Subcutaneous adipose tissue (tissue), 4 donors: ENCODE data around the gene ZNF584. TPM values are rescaled to one million over a fixed set of nuclear protein-coding genes. Genes with fewer than 3 reads are reported as not detected.

Experiments used
- CTCF ChIP-seq: fragments of 450-650 bp; IDR thresholded peaks from one replicate; pipeline ENCODE4 v1.5.1; 2016; ENCODE audit warnings: low read depth, mild to moderate bottlenecking, control low read depth, antibody characterized with exemption, moderate library complexity
- total RNA-seq, 4 donors: library from RNA; depleted of rRNA; stranded (reverse); fragments of >200 nt; gene quantifications; one replicate each; pipeline ENCODE4 v1.1.0, GENCODE V29; 2016

Gene ZNF584
- total RNA-seq, 4 donors from 2014 or later, result 4.7 to 9.5 (median 8.4) TPM

- TF ChIP-seq CTCF, result no peak
These were observed 39.7 kb upstream of the ZNF584 start for GRCh38 chr19:58368561-58369360.

GRCh38 chr19:58372311-58373133 is 35.9 kb upstream of the ZNF584 start:
- TF ChIP-seq CTCF, result no peak

- TF ChIP-seq CTCF, result no peak
These were observed 34.2 kb upstream of the ZNF584 start for GRCh38 chr19:58374200-58374599.

GRCh38 chr19:58379246-58379645 is 29.2 kb upstream of the ZNF584 start:
- no peak for TF ChIP-seq CTCF

- TF ChIP-seq CTCF, result no peak
These were observed 28.3 kb upstream of the ZNF584 start for GRCh38 chr19:58380037-58380661.

GRCh38 chr19:58380662-58381459 is 27.6 kb upstream of the ZNF584 start, which contains the start of gene ZNF837:
TSS of gene ZNF837 (minus strand) at chr19:58381030. CDS start at chr19:58369332, 11,698 bp downstream.
- no peak for TF ChIP-seq CTCF
